Measurements from ENCODE around the gene HOXA5.

The HOXA5 gene

DNA sequence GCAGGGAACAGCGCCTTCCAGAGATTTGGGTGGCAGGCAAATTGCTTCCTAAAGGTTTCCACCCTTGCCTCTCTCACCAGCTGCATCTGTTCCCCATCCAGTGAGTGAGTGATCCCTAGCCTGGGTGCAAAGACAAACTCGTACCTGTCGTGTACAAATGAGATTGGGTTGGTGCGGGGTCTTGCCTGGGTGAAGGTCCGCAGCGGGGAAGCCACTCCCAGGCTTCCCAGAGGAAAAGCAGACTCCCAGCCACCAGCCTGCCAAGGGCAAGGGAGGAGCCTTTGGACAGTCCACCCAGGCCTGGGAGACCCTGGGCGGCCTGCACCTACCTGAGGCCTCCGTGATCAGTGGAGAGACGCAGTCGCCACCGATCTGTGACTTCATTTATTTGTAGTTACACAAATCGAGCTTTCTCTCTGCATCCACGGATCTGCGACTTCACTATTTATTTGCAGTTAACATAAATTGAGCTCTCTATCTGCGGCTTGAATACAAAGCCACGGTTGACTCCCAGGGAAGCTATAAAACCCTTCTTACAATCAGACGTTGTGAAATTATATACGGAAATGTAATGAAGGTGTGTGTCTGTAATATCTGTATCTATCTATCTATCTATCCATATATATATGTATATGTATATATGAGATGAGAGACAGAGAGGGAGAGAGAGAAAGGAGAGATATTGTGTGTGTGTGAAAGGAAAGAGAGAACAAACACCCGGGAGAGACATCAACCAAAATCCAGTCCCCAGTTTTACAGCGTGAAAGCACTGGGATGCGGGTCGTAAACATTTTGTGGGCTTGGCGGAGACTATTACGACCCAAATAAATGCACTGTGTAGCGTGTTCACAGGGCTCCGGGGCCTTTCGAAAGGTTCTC, 16.0 kb upstream of the HOXA5 start:
- DNase-seq (ENCODE audit: low spot score) = no peak

DNA sequence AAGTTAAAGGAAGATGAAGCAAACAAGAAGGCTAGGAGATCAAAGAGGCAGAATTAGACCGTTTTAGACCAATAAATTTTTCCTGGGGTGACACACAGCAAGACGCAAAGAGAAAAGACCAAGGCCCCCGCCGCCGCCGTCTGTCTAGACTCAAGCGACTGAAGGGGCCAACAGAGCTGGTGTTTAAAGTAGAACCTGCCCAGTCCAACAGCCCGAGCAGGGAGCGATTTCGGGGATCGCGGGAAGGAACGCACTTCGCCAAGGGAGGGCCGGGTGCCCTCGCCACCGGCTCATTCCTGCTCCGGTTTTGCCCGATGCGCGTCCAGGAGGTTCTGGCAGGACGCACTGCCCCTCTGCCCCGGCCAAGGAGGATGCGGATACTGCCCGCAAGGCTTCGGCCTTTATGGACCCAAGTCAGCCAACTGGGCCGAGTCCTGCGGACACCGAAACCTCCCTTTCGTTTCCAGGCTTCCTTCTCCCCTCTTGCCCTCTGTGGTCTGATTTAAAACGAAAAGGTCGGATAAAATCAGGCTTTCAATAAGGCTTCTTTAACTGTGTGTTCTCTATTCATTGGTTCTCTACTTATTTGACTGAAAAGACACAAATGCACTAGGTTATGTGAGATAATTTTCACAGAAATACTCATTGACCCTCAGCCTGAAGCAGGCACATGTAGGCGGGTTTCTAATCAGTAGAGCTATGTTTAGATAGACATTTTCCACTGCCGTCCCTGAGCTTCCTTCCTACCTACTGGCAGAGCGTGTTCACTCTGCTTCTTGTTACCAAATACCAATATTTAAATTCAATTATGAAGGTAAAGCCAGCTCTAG, 15.2 kb upstream of the HOXA5 start:
- DNase-seq (ENCODE audit: low spot score) = no peak

DNA sequence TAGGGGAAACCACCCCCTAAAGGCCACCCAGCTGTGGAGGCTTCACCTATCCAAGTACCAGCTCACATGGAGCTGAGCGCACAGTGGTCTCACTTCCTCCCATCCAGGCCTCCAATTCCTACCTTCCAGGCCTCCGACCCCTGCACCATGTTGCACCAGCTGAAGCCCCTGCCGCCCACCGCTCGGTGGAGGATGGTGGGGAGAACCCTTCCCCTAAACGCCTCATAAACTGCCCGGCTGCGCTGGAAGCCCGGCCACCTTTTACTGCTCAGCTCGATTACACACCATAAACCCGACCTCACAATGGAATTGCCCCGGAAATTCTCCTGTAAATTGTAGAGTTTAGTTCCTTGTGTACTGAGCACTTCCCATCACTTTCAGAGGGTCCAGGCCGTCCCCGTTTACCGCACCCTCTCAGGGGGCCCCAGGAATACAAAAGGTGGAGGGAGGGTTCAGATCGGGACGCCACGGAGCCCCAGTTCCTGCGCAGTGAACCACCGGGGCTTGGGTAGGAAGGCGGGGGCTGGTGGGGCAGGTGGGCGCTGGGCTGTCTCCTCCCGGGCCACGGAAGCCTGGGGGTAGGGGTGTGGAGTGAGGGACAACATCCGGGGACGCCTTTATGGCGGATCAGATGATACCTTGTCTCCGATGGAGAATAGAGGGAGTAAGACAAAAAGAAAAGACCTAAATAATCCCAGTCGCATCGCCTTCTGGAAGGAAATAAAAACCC, 14.4 kb upstream of the HOXA5 start:
- DNase-seq (ENCODE audit: low spot score) = no peak

DNA sequence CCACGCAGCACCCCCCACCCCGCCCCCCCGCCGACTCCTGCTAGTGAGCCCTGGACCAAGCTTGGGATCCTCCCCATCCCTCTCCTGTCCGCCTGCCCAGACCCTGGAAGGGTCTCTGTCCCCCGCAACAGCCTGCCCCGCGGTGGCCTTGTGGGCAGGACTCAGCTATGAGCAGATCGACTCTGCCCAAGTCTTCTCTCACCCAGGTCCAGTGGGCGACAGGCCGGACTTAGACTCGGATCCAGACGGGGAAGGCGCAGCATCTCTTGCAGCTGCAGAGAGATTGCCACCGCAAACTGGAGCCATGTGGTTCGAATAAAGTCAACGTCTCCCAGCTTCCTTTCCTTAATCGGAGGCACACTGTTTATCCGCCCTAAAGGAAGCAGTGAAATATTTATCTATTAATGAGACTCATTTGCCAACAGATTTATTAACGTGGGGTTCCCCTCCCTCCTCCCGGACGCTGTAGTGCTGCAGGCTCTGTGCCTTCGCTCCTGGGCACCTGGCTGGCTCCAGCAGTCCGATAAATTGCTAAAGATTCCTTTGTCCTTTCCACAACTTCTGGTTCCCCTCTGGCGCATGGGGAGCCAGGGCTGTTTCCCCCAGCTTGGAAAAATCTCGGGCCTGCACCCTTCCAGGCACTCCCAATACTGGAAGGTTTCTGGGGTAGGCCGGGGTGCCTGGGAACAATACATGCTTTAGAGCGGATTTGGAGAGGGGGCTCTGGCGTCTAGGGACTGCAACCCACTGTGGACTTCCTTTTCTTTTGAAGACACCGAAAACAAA, 13.6 kb upstream of the HOXA5 start:
- no peak for DNase-seq (ENCODE audit: low spot score)

DNA sequence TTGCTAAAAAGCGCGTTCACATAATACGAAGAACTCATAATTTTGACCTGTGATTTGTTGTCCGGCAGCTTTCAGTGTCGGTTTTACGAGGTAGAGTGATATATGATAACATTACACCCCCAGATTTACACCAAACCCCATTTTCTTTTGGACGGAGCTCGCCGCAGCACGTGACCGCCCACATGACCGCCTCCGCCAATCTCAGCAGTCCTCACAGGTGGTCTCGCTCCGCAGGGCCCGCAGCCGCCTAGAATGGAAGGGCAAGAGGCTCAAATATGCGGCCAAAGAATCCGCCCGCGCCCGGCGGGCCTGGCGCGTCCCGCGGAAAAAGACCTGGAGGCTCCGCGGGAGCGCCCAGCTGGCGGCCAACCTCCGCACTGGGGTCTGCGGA, 13.0 kb upstream of the HOXA5 start, which contains the start of gene HOXA7:
TSS of gene HOXA7 (minus strand) at position 168 of the 391 bp plus-strand sequence. CDS start at position 38, 130 bp downstream.
- DNase-seq (ENCODE audit: low spot score) = no peak

DNA sequence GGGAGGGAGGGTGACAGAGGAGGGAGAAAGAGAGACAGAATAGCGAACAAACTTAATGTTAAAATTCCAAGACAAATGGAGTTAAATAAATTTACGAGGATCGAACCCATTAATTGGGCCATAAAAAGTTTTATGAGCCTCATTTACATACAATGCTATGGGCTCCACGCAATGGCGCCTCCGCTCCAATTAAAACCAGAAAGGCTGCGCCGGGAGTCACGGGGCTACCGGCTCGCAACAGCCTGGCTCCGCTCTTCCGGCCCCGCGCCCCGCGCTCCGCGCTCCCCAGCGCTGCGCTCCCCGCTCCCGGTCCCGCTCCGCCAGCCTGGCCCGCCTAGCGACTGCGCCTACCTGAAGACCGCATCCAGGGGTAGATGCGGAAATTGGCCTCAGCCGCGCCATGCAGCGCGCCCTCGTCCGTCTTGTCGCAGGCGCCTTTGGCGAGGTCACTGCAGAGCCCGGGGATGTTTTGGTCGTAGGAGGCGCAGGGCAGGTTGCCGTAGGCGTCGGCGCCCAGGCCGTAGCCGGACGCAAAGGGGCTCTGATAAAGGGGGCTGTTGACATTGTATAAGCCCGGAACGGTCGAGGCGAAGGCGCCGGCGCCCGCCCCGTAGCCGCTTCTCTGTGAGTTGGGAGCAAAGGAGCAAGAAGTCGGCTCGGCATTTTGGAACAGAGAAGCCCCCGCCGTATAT, 12.5 kb upstream of the HOXA5 start:
- DNase-seq (ENCODE audit: low spot score) = no peak

DNA sequence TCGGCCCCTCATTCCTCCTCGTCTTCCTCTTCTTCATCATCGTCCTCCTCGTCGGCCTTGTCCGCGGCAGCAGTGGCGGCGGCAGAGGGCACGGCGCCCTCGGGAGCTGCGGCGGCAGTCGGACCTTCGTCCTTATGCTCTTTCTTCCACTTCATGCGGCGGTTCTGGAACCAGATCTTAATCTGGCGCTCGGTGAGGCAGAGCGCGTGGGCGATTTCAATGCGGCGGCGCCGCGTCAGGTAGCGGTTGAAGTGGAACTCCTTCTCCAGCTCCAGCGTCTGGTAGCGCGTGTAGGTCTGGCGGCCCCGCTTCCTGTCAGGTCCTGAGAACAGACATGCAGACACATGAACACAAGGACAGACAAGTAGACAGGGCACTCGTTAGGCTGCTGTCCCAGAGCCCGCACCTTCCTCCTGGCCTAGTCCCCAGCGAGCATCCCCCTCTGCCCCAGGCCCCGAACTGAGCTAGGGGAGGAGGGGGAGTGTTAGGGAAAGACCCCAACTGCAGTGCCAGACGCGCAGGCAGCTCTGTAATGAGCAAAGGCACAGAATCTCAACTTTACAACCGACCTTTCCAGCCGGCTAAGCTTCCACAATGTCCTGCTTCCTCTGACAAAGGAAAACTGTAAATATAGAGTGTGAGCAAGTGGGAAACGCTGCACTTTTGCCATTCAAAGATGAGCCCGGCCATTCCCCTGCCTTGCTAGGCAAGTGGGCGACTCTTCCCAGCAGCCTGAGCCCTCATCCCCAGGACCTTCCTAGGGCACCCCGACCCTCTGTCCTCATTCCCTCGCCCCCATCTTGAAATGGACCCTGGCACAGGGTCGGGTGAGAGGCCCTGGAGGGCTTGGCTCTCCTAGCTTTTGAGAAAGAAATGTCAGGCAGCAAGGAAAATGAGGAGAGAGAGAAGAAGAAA, 11.7 kb upstream of the HOXA5 start:
- no peak for DNase-seq (ENCODE audit: low spot score)

DNA sequence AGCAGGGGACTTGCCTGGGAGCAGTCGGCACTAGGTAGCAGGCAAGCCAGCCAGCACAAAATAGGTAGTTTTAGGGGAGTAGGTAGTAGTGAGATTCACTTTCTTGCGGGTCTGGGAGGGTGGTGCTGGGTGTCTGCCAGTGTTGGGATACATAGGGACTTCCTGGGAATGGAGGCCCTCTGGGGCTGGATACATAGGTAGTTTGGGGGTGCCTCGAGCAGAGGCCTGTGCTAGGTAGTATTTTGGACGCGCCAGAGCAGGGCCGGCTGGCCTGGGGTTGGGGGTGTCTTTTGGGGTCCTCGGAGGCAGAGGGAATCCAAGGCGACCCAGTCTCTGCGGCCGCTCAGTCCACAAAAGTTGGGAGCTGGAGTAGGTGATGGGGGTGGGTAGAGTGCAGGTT, 10.9 kb upstream of the HOXA5 start:
- no peak for DNase-seq (ENCODE audit: low spot score)

DNA sequence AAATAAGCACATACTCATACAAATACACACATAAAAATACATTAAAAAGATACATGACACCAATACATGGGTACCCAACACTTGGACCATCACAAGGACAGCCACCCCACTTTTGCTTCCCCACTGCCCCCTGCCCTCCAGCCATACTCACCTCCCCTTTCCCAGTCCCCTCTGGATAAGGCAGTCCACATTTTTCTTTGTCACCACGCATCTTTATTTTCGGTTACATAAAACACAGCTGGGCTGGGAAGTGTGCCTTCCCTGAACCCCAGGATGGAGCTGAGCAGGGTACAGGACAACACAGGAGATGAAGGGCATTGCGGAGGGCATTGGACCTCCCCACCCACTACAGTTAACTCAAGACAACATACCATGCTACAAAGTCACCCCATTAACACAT, 10.0 kb upstream of the HOXA5 start:
- no peak for DNase-seq (ENCODE audit: low spot score)

DNA sequence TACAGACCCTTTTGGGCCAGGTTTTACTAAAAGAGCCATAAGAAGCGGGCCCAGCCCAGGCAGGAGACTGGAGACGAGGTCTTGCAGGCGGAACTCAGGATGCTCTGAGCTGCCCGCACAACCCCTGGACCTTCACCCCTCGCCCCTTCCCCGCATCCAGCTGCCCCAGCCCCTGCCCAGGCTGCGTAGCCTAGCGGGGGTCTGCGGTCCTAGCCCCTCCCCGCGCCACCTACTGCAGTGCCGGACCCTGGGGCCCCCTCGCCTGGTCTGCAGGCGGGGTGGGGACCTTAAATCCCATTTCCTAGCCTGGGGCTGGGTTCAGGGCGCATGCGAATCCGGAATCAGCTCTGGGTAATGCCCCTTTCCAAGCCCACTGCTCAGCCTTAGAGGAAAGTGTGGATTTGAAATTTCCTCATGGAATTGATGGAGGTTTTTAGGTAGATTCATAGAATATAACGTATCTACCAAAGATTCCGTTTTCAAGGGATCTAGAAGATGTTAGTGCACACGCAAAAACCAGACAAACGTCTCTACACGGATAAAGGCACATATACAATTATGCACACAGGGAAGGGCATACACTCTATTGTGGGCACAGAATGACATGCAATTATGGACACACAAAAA, 9.4 kb upstream of the HOXA5 start:
- DNase-seq (ENCODE audit: low spot score) = no peak

DNA sequence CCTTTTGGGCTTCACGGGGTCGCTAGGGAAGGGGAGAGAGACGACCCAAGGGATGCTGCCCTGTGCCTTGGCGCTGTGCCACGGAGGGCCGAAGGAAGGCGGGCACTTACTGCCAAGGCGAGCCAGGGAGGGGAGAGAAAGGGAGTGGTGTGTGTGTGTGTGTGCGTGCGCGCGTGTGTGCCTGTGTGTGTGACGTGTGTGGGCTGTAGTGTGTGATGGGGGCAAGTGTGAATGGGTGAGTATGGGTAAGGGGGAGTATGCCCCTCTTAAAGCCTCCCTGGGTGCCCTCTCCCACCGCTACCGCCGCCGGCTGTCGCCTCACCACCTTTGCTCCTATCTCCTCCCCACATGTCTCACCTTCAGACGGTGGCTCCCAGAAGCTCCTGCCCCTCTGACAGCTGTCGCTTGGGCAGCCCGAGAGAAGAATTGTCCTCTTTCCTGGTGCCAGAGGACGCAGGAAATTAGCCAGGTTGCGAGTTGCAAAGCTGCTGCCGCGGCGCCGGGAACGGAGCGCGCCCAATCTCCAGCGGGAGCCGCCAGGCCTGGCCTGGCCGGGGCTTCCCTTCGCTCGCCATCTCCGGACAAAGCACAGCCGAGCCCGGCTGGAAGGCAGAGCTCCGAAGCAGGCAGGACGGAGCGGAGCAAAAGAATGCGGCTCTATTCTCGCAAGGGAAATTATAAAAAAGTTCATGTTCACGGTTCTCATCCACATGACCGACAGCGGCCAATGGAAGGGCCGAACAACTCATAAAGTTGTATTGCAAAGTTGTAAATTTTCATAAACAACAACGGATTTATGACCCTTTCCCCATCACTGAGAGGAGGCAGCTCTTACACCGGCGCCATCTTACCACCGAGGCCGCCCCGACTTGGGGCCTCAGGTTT, 8.7 kb upstream of the HOXA5 start, which contains the start of gene HOXA3:
TSS of gene HOXA3 (minus strand) at position 653 of the 885 bp plus-strand sequence. CDS start 41,943 bp downstream, outside the sequence.
- DNase-seq (ENCODE audit: low spot score) = peak; percentile 64

DNA sequence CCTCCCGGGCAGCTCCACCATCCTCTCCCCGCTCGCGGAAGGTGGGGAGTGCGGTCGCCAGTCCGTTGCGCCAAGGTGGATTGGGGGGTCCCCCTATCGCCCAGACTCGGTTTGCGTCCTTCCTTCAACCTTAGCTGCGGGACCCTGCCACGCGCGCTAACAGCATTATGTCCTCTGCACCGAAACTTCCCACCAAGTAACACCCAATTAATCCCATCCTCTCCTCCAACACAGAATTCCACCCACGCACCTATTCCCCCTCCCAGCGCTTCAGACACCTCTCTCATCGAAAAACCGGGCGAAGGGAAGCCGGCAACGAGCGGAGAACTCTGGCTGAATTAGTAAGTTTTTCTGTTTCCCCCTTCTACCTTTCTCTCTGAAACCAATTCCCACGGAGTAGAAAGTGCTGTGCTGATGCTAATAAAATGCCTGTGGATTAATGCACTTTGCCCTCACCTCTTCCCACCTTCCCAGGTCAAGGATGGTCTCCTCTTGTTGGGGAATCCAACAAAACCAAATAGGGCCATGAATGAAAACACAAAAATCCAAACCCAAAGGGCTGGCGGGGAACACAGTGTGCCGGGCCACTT, 8.0 kb upstream of the HOXA5 start:
- no peak for DNase-seq (ENCODE audit: low spot score)

DNA sequence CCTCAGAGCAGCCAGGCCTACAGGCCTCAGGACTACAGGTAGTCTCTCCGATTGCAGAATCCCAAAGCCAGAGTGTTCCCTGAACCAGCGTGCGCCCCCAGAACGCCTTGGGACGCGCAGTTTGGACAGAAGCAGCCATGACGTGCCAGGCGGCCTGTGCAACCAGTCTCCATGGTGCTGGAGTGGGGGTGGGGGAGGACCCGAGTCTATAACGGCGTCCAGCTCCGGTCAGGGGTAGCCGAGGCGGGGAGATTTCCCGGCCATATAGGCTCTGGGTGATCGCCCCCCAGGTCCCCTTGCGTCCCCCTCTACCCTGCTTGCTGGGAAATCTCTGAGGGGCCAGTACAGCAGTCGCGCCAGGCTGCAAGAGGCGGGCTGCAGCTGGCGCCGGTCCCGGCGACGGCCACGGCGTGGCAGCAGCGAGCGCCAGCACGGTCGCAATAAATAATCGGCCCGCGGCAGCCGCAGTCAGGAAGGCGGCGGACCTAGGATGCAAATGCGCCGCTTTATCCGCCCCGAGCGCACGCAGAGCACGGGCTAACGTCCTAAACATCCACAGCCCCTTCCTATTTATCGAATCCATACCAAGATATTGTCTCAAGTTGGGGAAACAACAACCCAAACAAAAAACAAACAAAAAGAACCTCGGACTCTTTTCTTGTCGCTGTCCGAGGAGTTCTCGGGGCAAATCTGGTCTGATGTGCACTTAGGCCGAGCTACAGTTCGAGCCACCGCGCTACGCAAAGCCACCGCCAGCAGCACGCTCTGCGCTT, 7.3 kb upstream of the HOXA5 start:
- DNase-seq (ENCODE audit: low spot score) = peak; percentile 94

DNA sequence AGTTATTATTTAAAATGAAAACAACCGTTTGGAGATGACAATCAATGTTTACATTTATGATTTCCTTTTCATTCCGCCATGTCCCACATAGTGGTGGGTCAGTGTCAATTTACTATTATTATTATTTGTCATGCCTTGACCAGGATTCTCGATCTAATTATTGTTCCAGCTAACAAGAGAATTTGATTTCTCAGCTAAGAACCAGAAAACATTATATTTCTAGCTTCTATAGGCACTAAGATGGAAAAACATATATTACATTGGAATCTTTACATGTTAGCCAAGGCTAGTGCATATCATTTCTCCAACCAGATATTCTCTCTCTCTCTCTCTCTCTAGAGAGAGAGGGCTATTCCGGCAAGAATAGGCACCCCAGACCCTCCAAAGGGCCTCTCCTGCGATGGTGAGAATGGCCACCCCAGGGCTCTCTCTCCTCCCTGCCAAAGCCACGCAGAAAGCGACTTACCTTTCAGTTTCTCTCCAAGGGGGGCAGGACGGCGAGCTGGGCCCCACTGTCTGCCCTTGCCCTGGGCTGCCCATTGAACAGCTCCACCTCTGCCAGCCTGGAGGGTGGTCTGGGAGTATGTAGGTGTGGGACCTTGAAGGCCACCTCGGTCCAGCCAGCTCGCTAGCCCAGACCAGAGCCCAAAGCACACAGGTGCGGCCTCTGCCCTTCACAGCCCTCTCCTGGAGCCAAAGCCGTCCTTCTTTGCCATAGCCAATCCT, 6.5 kb upstream of the HOXA5 start:
- no peak for DNase-seq (ENCODE audit: low spot score)

DNA sequence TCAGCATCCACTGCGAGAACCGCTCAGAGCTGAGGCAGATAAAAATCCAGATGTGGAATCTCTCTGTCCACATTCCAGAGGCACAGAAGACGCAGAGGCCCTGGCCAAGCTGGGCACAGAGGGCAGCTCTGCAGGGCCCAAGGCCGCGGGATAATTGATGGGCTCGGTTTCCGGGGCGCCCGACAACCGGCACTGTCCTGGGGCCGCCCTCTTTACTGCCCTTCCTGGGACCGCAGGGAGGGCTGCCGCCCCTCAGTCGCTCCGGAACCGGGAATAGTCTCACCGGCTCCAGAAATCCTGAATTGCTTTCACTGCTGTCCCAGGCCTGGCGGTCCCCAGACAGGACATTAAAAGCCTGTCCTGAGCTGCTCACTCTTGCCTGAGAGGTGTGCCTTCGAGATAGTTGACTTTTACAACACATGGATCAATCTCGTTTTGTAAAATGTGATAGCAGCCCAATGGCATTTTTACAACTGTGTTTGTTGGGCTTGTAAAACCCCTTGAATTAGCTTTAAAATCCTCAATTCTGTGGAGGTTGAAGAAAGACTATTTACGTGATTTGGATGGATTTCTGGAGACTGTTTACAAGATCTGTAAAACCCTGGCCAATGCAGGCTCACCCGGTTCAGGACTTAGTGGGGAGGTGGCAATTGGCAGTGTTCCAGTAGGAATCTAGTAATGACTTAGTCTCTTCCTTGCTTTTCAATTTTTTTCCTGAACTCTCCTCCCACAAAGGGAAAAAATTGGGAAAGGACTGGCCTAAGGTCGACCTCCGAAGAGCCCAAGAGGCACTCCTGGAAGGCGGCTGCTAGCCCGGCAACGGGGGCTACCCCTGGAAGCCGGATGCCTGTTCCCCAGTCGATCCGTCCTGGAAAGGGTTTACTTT, 5.5 kb upstream of the HOXA5 start:
- DNase-seq (ENCODE audit: low spot score) = no peak
